ENCODE results near the gene ATG13.

DNA sequence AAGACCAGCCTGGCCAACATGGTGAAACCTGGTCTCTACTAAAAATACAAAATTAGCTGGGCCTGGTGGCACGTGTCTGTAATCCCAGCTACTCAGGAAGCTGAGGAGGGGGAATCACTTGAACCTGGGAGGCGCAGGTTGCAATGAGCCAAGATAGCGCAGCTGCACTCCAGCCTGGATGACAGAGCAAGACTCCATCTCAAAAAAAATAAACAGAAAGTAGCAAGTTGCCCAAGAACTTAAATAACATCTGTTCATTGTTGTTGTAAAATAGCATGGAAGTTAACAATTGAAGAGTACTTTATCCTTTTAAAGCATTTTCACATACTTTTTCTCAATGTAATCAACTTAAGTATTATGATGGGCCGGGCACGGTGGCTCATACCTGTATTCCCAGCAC is 29.2 kb upstream of the ATG13 start:
- TF ChIP-seq POLR2AphosphoS5 (IDR thresholded peaks at IDR 0.05; ENCODE audit: low read depth) (no peak), CTCF (IDR thresholded peaks at IDR 0.05; ENCODE audit: insufficient read depth, low read length) (no peak)
- TF ChIP-seq, protein P1, sequence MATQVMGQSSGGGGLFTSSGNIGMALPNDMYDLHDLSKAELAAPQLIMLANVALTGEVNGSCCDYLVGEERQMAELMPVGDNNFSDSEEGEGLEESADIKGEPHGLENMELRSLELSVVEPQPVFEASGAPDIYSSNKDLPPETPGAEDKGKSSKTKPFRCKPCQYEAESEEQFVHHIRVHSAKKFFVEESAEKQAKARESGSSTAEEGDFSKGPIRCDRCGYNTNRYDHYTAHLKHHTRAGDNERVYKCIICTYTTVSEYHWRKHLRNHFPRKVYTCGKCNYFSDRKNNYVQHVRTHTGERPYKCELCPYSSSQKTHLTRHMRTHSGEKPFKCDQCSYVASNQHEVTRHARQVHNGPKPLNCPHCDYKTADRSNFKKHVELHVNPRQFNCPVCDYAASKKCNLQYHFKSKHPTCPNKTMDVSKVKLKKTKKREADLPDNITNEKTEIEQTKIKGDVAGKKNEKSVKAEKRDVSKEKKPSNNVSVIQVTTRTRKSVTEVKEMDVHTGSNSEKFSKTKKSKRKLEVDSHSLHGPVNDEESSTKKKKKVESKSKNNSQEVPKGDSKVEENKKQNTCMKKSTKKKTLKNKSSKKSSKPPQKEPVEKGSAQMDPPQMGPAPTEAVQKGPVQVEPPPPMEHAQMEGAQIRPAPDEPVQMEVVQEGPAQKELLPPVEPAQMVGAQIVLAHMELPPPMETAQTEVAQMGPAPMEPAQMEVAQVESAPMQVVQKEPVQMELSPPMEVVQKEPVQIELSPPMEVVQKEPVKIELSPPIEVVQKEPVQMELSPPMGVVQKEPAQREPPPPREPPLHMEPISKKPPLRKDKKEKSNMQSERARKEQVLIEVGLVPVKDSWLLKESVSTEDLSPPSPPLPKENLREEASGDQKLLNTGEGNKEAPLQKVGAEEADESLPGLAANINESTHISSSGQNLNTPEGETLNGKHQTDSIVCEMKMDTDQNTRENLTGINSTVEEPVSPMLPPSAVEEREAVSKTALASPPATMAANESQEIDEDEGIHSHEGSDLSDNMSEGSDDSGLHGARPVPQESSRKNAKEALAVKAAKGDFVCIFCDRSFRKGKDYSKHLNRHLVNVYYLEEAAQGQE (IDR thresholded peaks at IDR 0.05; ENCODE audit: insufficient replicate concordance, low read depth) = no peak
